Spleen (tissue), 11 donors: ENCODE results near the gene ALG14. TPM values are rescaled to one million over a fixed set of nuclear protein-coding genes. Genes with fewer than 3 reads are reported as not detected.

Experiments used
- DNase-seq: peaks from one replicate; pipeline ENCODE4 v3.0.0-alpha.2; 2020
- H3K27ac ChIP-seq, 8 donors: fragments of 200-600 bp; sonication (generic) in 7 of 8; 1 replicate in 4 of 8; 2 replicates in 4 of 8; pipeline versions ENCODE4 v1.5.0 to v1.8.0; 2016 to 2021; ENCODE audit warnings: inconsistent platforms in 4 of 8, mild to moderate bottlenecking in 4 of 8, moderate library complexity in 1 of 8
- H3K27me3 ChIP-seq, 7 donors: fragments of 200-600 bp; sonication (generic) in 6 of 7; replicated peaks in 1 of 7; 1 replicate in 4 of 7; 2 replicates in 3 of 7; pipeline versions ENCODE4 v1.5.0 to v1.8.0; 2016 to 2021; ENCODE audit warnings: inconsistent platforms in 3 of 7, mild to moderate bottlenecking in 1 of 7
- H3K36me3 ChIP-seq, 6 donors: fragments of 200-600 bp; sonication (generic) in 5 of 6; 1 replicate in 4 of 6; 2 replicates in 2 of 6; pipeline versions ENCODE4 v1.5.0 to v1.8.0; 2016 to 2021; ENCODE audit warnings: inconsistent platforms in 2 of 6
- H3K4me1 ChIP-seq, 6 donors: fragments of 200-600 bp; sonication (generic) in 5 of 6; 1 replicate in 3 of 6; 2 replicates in 3 of 6; pipeline versions ENCODE4 v1.5.0 to v1.8.0; 2016 to 2021; ENCODE audit warnings: inconsistent platforms in 3 of 6
- H3K4me3 ChIP-seq, 8 donors: fragments of 200-600 bp; sonication (generic) in 7 of 8; 1 replicate in 4 of 8; 2 replicates in 4 of 8; pipeline versions ENCODE4 v1.5.0 to v1.8.0; 2016 to 2021; ENCODE audit warnings: inconsistent platforms in 4 of 8, mild to moderate bottlenecking in 4 of 8, moderate library complexity in 2 of 8
- H3K9me3 ChIP-seq, 8 donors: fragments of 200-600 bp; sonication (generic) in 7 of 8; 1 replicate in 4 of 8; 2 replicates in 4 of 8; pipeline versions ENCODE4 v1.5.0 to v1.8.0; 2016 to 2021; ENCODE audit warnings: inconsistent platforms in 4 of 8
- CTCF ChIP-seq, 11 experiments: fragments of 200-600 bp in 7 of 11; fragments of 450-650 bp in 4 of 11; sonication (generic) in 4 of 11; IDR thresholded peaks in 8 of 11; conservative IDR thresholded peaks in 3 of 11; 1 replicate in 7 of 11; 2 replicates in 4 of 11; pipeline versions ENCODE4 v1.4.0 to v1.8.0; 2016 to 2021; ENCODE audit warnings: antibody characterized with exemption in 11 of 11, inconsistent platforms in 4 of 11, mild to moderate bottlenecking in 1 of 11
- POLR2A ChIP-seq, 3 donors: fragments of 450-650 bp; IDR thresholded peaks; one replicate each; pipeline ENCODE4 v1.5.1; 2017; ENCODE audit warnings: antibody characterized with exemption in 3 of 3, mild to moderate bottlenecking in 1 of 3
- POLR2AphosphoS5 ChIP-seq, 3 donors: sonication (generic); formaldehyde crosslinking; IDR thresholded peaks; one replicate each; pipeline ENCODE4 v1.5.1; 2017; ENCODE audit warnings: antibody characterized with exemption in 3 of 3
- WGBS, 5 donors: extraction: QIAGEN DNeasy Blood & Tissue Kit in 3 of 5; methylation state at CpG; one replicate each; pipeline versions ENCODE4 v1.1.5 to v1.1.7; 2013 to 2018; 5-methylcytosine and 5-hydroxymethylcytosine counted together
- intact Hi-C: fragments of 100-400 bp; cut with DNase I; formaldehyde crosslinking; loops from one replicate; pipeline ENCODE4 v1.15.0; 2023; ENCODE audit warnings: low total_unique reads
- polyA plus RNA-seq, 3 donors: library from polyadenylated mRNA; stranded (reverse); fragments of 200-250 nt; gene quantifications; one replicate each; pipeline ENCODE4 v1.2.1, GENCODE V29; 2013
- total RNA-seq, 7 donors: library from RNA; depleted of rRNA in 3 of 7; stranded (reverse); fragments of >200 nt in 3 of 7; fragmentation: NEBNext Ultra II Directional in 4 of 7; extraction: Animal tissue kit (Norgen Biotek cat#: 25700) in 4 of 7; gene quantifications; one replicate each; pipeline versions ENCODE4 v1.1.0 to v1.2.1, GENCODE V29; 2016 to 2021
- donor health status: healthy with polysubstance abuse.
- donor health status: DM: no; HTN: no; CAD: no; lungs with moderate emphysema.
- donor health status: DM: no; HTN: no; CAD: no.
- donor health status: Bipolar disorder and iron deficiency.
- donor health status: healthy.
- donor health status: DM: no; HTN: no; CAD: no.
- donor health status: DM: yes; HTN: yes; CAD: no.

The ALG14 gene
- total and polyA plus RNA-seq, 10 donors: 0.78 to 6.0 (median 1.2) TPM

DNA sequence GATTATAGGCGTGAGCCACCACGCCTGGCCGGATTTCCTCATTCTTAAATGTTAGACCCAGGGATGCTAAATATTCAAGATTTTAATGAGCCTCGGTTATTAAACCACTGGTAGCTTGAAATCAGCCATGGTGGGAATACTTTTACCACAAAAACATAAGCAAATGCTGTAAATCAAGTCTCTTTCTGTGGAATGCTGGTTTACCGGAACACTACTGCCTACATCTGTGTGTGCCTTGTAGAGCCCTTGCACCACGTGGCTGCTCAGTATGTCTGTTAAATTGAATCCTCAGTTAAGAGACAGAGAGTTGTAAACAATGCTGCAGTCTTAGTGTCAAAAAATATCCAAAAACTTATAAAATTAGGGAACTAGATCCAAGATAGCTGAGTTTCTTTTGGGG, 119.0 kb downstream of the ALG14 start:
- DNase-seq: no peak

DNA sequence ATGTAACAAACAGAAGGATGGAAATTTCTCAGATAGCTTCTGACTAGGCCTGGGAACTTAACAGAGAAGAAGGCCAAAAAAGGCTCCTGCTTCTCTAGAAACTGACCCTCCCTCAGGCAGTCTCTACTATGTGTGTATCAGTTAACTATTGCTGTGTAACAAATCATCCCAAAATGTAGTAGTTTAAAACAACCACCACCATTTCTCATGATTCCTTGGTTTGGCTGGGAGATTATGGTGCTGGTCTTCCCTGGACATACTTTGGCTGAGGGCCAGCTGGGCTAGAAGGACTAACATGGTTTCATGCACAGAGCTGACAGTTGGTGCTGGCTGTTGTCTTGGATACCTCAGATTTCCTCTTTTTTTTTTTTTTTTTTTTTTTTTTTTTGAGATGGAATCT, 119.6 kb downstream of the ALG14 start:
- Histone ChIP-seq H3K9me3 (no peaks in the 10 kb centered on the region), H3K4me3 (no peak overlapping the region), H3K27ac (peak overlapping the region in 6 of 8 donors; percentile 10 to 68 (median 48)), H3K4me1 (peaks cover 0 to 8% (median 2%) of the 10 kb centered on the region in 6 donors), H3K36me3 (no peaks in the 10 kb centered on the region), H3K27me3 (no peaks in the 10 kb centered on the region)
- intact Hi-C loops: no loop called here
- TF ChIP-seq POLR2A (IDR thresholded peaks at IDR 0.05) (no peak), CTCF (IDR thresholded peaks at IDR 0.05 in 8 of 11, conservative IDR thresholded peaks at IDR 0.05 in 3 of 11) (no peak), POLR2AphosphoS5 (IDR thresholded peaks at IDR 0.05) (no peak)
- no peak for DNase-seq

More for the DNA sequence above, 119.0 kb downstream of the ALG14 start:
- H3K36me3 ChIP-seq: no peaks in the 10 kb centered on the region
- WGBS, 5 donors: 65 to 84% (median 73%) methylated on average over 6 of the region's 6 CpGs
- no peak overlapping the region for H3K4me3 ChIP-seq
- intact Hi-C loops: no loop called here
- H3K27ac ChIP-seq: peak overlapping the region in 5 of 8 donors; percentile 29 to 68 (median 51)
- peaks cover 0 to 8% (median 2%) of the 10 kb centered on the region in 6 donors for H3K4me1 ChIP-seq
- no peaks in the 10 kb centered on the region for H3K9me3 ChIP-seq
- no peak for TF ChIP-seq POLR2AphosphoS5 (IDR thresholded peaks at IDR 0.05)
- no peaks in the 10 kb centered on the region for H3K27me3 ChIP-seq

DNA sequence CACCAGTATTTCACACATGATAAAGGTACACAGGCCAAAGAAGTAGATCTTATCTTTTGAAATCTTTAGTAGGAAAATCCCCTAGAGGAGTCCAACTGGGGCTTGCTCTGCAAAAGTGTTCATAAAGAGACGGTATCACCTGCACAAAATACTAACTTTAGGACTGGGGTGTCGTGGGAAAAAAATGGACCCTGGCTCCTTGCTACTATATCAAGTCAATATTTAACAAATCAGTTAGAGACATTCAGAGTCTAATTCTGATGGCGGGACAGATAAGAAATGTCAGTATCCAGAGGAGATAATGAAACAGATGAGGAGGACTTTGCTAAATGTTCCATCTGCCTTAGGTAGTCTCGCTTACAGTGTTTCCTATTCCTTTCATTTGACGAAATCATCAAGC, 120.2 kb downstream of the ALG14 start:
- no peaks in the 10 kb centered on the region for H3K9me3 ChIP-seq
- H3K4me3 ChIP-seq: no peak overlapping the region
- peaks cover 0 to 8% (median 2%) of the 10 kb centered on the region in 6 donors for H3K4me1 ChIP-seq
- H3K36me3 ChIP-seq: no peaks in the 10 kb centered on the region
- TF ChIP-seq POLR2A (IDR thresholded peaks at IDR 0.05): no peak
- TF ChIP-seq POLR2AphosphoS5 (IDR thresholded peaks at IDR 0.05): no peak
- no peak for TF ChIP-seq CTCF (IDR thresholded peaks at IDR 0.05 in 8 of 11, conservative IDR thresholded peaks at IDR 0.05 in 3 of 11)
- DNase-seq: no peak
- peak overlapping the region in 3 of 8 donors; percentile 22 to 68 (median 61) for H3K27ac ChIP-seq
- 92 to 97% (median 96%) methylated on average over 5 of the region's 5 CpGs for WGBS, 5 donors
- H3K27me3 ChIP-seq: no peaks in the 10 kb centered on the region
- intact Hi-C loops: no loop called here

DNA sequence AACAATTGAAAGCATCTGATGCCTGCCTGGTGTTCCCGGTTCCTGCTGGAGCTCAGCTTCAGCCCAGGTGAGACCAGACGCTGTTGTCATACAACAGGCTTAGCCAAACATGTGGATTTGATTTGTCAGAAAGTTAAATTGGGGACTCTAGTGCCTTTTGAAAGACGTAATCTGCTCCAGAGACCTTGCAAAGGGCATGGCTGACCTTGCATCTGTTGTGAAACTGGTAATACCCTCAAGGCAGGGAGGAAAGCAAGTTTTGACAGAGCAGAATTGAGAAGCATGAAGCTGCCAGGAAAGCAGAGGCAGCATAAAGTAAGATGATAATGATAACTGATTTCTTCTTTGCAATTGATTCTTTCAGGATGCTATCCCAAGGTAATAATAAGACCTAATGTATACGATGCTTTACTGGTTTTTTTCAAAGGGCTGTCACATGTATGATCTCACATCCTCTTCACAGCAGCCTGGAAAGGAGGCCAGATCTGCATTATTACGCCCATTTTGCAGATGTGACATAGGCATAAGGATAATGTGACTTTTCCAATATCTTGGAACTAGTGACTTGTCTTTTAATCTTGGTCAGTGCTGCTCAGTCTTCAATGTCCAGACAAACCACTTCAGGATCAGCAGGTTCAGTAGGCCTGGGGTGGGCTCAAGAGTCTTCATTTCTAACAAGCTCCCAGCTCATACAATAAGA, 121.1 kb downstream of the ALG14 start:
- no peak for DNase-seq
- H3K27me3 ChIP-seq: no peaks in the 10 kb centered on the region
- TF ChIP-seq POLR2AphosphoS5 (IDR thresholded peaks at IDR 0.05) (no peak), CTCF (IDR thresholded peaks at IDR 0.05 in 8 of 11, conservative IDR thresholded peaks at IDR 0.05 in 3 of 11) (no peak), POLR2A (IDR thresholded peaks at IDR 0.05) (no peak)
- 71 to 84% (median 75%) methylated on average over 5 of the region's 5 CpGs for WGBS, 5 donors
- peaks cover 0 to 8% (median 2%) of the 10 kb centered on the region in 6 donors for H3K4me1 ChIP-seq
- H3K9me3 ChIP-seq: no peaks in the 10 kb centered on the region
- H3K36me3 ChIP-seq: no peaks in the 10 kb centered on the region
- intact Hi-C loops: no loop called here
- H3K4me3 ChIP-seq: no peak overlapping the region
- H3K27ac ChIP-seq: peak overlapping the region in 3 of 8 donors; percentile 7 to 33 (median 24)
